Kidney (tissue), 14 donors: Measurements from ENCODE around the gene SP5. TPM values are rescaled to one million over a fixed set of nuclear protein-coding genes. Genes with fewer than 3 reads are reported as not detected.

Experiments used
- DNase-seq, 5 donors: peaks; one replicate each; pipeline ENCODE4 v3.0.0-alpha.2; 2013 to 2020
- FAIRE-seq: peaks from 2 replicates; lab custom pipeline; 2012; peaks lifted over from hg19 to GRCh38; lab: Jason Lieb, UNC
- H3K27ac ChIP-seq, 2 donors: one replicate each; pipeline ENCODE4 v1.7.0; 2013; ENCODE audit warnings: low read depth in 2 of 2, low read length in 2 of 2, inconsistent platforms in 1 of 2
- H3K27me3 ChIP-seq: one replicate; pipeline ENCODE4 v1.7.1; 2013; ENCODE audit warnings: low read length, inconsistent platforms; ENCODE audit not compliant: control insufficient read depth, insufficient read depth
- H3K36me3 ChIP-seq, 3 donors: one replicate each; pipeline versions ENCODE4 v1.7.0 to v1.7.1; 2013; ENCODE audit warnings: low read length in 3 of 3, control low read depth in 1 of 3, inconsistent platforms in 1 of 3; ENCODE audit not compliant: insufficient read depth in 3 of 3, control insufficient read depth in 2 of 3
- H3K4me1 ChIP-seq, 3 donors: one replicate each; pipeline versions ENCODE4 v1.7.0 to v1.7.1; 2013; ENCODE audit warnings: low read length in 3 of 3, inconsistent platforms in 1 of 3, low read depth in 1 of 3; ENCODE audit not compliant: control insufficient read depth in 2 of 3, insufficient read depth in 2 of 3
- H3K4me3 ChIP-seq, 3 donors: one replicate each; pipeline versions ENCODE4 v1.7.0 to v1.8.1; 2013; ENCODE audit warnings: low read length in 3 of 3, control low read depth in 1 of 3, inconsistent platforms in 1 of 3
- H3K9ac ChIP-seq, 3 donors: one replicate each; pipeline versions ENCODE4 v1.7.0 to v1.7.1; 2013; ENCODE audit warnings: low read length in 3 of 3, control low read depth in 1 of 3, inconsistent platforms in 1 of 3
- H3K9me3 ChIP-seq, 3 donors: one replicate each; pipeline versions ENCODE4 v1.7.0 to v1.7.1; 2013; ENCODE audit warnings: low read length in 3 of 3, control low read depth in 1 of 3, inconsistent platforms in 1 of 3; ENCODE audit not compliant: control insufficient read depth in 2 of 3, insufficient read depth in 1 of 3
- intact Hi-C: fragments of 100-400 bp; cut with DNase I; formaldehyde crosslinking; loops from one replicate; pipeline ENCODE4 v1.11.1; 2022
- polyA plus RNA-seq: library from polyadenylated mRNA; stranded (reverse); fragments of 350-450 nt; fragmentation: Illumina TruSeq; extraction: RNeasy Lipid Tissue Mini Kit (QIAGEN cat#74804); gene quantifications from one replicate; pipeline ENCODE4 v1.2.3, GENCODE V29; 2014; ENCODE audit warnings: low read depth, low replicate concordance; ENCODE audit not compliant: insufficient read depth
- total RNA-seq: library from RNA; stranded (reverse); fragmentation: NEBNext Ultra II Directional; extraction: Animal tissue kit (Norgen Biotek cat#: 25700); gene quantifications from one replicate; pipeline ENCODE4 v1.2.1, GENCODE V29; 2021
- TF ChIP-seq, protein P1 (sequence below): IDR thresholded peaks from 3 replicates; pipeline ENCODE4 v1.5.1; 2012; ENCODE audit warnings: mild to moderate bottlenecking, moderate library complexity, borderline replicate concordance; ENCODE audit not compliant: insufficient read depth; ENCODE audit errors: extremely low read depth
- donor health status: control.
- donor health status: control.
- donor health status: control.
- donor health status: control.
- donor health status: control.
- donor health status: DM: yes; HTN: yes; CAD: no.
- donor health status: Normal renal cell carcinoma (clear cell type).

The SP5 gene
- total and polyA plus RNA-seq, 2 donors from 2014 or later, result 0.25 to 1.6 TPM

DNA sequence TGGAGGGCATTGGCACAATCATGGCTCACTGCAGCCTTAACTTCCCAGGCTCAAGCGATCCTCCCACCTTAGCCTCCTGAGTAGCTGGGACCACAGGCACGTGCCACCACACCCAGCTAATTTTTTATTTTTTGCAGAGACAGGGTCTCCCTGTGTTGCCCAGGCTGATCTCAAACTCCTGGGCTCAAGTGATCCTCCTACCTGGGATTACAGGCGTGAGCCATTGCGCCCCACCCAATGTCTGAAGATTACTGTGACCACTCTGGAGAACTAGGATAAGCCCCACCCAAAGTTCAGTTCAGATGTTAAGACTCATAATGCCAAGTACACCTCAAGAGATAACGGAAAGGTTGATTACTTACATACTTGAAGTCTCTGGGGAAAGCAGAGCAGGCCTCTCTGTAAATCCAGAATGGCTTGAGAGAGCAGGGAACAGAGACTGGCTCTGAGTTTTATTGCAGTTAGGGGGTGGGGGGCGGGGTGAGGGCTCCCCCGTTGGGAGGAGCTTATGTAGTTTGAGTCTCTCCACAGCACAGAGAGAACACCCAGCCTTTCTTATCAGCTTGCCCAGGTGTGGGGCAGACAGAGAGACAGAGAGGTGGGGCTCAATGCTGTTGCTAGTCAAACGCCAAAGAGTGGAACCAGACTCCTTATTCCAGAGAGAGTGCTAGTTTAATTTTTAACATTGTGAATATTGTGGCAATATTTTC, 28.5 kb downstream of the SP5 start:
- FAIRE-seq (no peak), DNase-seq (no peak)
- H3K27me3 ChIP-seq, result no peaks in the 10 kb centered on the region
- intact Hi-C loops, result no loop called here
- no peak overlapping the region for H3K4me3 ChIP-seq
- H3K9me3 ChIP-seq, result no peaks in the 10 kb centered on the region
- no peak overlapping the region for H3K9ac ChIP-seq
- H3K4me1 ChIP-seq, result no peaks in the 10 kb centered on the region
- TF ChIP-seq, protein P1, sequence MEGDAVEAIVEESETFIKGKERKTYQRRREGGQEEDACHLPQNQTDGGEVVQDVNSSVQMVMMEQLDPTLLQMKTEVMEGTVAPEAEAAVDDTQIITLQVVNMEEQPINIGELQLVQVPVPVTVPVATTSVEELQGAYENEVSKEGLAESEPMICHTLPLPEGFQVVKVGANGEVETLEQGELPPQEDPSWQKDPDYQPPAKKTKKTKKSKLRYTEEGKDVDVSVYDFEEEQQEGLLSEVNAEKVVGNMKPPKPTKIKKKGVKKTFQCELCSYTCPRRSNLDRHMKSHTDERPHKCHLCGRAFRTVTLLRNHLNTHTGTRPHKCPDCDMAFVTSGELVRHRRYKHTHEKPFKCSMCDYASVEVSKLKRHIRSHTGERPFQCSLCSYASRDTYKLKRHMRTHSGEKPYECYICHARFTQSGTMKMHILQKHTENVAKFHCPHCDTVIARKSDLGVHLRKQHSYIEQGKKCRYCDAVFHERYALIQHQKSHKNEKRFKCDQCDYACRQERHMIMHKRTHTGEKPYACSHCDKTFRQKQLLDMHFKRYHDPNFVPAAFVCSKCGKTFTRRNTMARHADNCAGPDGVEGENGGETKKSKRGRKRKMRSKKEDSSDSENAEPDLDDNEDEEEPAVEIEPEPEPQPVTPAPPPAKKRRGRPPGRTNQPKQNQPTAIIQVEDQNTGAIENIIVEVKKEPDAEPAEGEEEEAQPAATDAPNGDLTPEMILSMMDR, result no peak
- H3K36me3 ChIP-seq, result no peaks in the 10 kb centered on the region
- no peak overlapping the region for H3K27ac ChIP-seq

DNA sequence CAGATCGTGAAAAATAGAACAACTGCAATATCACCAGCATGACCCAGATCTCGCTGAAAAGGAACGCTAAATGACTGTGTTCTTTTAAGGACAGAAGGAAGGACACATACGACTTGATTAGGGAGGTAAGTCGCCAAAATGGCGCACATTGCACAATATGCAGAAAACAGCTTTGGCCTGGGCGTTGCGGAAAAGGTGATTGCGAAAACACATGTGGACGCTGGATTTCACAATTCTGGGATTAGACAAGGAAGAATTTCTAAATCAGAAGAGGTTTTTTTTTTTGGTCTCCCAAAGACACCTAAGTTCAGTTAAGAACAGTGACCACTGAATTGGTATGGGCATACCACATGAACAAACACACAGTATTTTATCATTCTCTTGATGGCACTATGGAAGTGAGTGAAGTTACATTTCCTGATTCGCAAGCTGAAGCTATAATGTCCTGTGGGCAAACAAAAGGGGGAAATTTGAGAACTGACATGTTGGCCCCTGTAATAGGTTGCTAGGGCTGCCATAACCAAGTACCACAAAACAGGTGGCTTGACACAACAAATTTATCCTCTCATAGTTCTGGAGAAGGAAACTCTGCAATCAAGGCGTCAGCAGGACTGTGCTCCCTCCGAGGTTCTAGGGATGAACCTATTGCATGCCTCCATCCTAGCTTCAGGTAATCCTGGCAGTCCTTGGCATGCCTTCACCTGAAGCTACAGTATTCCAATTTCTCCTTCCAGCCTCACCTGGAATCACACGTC, 29.3 kb downstream of the SP5 start:
- Histone ChIP-seq H3K9me3 (no peaks in the 10 kb centered on the region), H3K27ac (no peak overlapping the region), H3K36me3 (no peaks in the 10 kb centered on the region), H3K4me1 (no peaks in the 10 kb centered on the region), H3K9ac (no peak overlapping the region), H3K27me3 (no peaks in the 10 kb centered on the region), H3K4me3 (no peak overlapping the region)
- intact Hi-C loops, result no loop called here
- TF ChIP-seq, protein P1, result no peak
- DNase-seq, result no peak
- FAIRE-seq, result no peak

DNA sequence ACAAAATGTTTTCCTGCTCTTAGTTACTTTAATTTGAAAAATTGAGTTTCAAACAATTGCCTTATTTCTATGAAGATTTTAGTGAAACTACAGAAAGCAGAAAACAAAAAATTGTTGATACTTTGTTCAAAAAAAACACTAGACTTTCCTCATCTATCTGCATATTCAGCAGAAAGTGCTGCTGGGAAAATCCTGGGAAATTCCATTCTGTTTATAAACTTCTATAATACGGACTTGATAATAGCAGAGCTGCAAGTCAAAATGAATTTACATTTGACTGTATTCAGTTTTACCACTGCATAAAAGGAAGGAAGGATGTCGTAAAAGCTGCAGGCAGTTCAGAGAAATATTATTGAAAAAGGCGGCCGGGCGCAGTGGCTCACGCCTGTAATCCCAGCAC, 30.2 kb downstream of the SP5 start:
- Histone ChIP-seq H3K9ac (no peak overlapping the region), H3K36me3 (no peaks in the 10 kb centered on the region), H3K4me3 (no peak overlapping the region), H3K4me1 (no peaks in the 10 kb centered on the region), H3K27ac (no peak overlapping the region), H3K9me3 (no peaks in the 10 kb centered on the region), H3K27me3 (no peaks in the 10 kb centered on the region)
- DNase-seq (no peak), FAIRE-seq (no peak)
- TF ChIP-seq, protein P1, result no peak
- intact Hi-C loops, result no loop called here
